HepG2 (cell line): ENCODE data around the gene C1QTNF5. TPM values are rescaled to one million over a fixed set of nuclear protein-coding genes. Genes with fewer than 3 reads are reported as not detected.

Source experiments
- ARID3A ChIP-seq: IDR thresholded peaks from 2 replicates; pipeline ENCODE4 v1.6.1; 2012; ENCODE audit warnings: low read depth, low read length, improper control_type of control experiment
- ATF7 ChIP-seq, 2 experiments: fragments of 450-650 bp in 1 of 2; sonication (generic) in 1 of 2; formaldehyde crosslinking in 1 of 2; IDR thresholded peaks; 2 replicates each; pipeline versions ENCODE4 v1.4.0 to v1.6.1; 2016 to 2020; ENCODE audit warnings: antibody characterized with exemption in 1 of 2, mild to moderate bottlenecking in 1 of 2, missing genetic modification reagents in 1 of 2
- CEBPZ ChIP-seq: IDR thresholded peaks from 2 replicates; pipeline ENCODE4 v1.6.1; 2012; ENCODE audit warnings: low read length, improper control_type of control experiment
- DRAP1 ChIP-seq: IDR thresholded peaks from 2 replicates; pipeline ENCODE4 v1.6.1; 2016; ENCODE audit warnings: missing genetic modification reagents, missing compliant biosample characterization
- EHMT2 ChIP-seq: fragments of 200-600 bp; sonication (generic); IDR thresholded peaks from 2 replicates; pipeline ENCODE4 v1.7.0; 2017; ENCODE audit warnings: antibody characterized with exemption, low read depth, low read length, borderline replicate concordance
- ETV5 ChIP-seq: IDR thresholded peaks from 2 replicates; pipeline ENCODE4 v1.6.1; 2018; ENCODE audit warnings: missing biosample characterization, missing genetic modification reagents, inconsistent platforms, borderline replicate concordance
- HNRNPH1 ChIP-seq: fragments of 200-400 bp; formaldehyde crosslinking; optimal IDR thresholded peaks from 2 replicates; pipeline ENCODE3; 2017; ENCODE audit warnings: mild to moderate bottlenecking, low read depth, low read length
- MTERF4 ChIP-seq: sonication (generic); formaldehyde crosslinking; IDR thresholded peaks from 2 replicates; pipeline ENCODE4 v1.8.0; 2023; ENCODE audit warnings: mild to moderate bottlenecking, missing genetic modification reagents
- POLR2G ChIP-seq: fragments of 200-400 bp; formaldehyde crosslinking; IDR thresholded peaks from 2 replicates; pipeline ENCODE4 v1.6.1; 2018; ENCODE audit warnings: mild to moderate bottlenecking, low read depth, low read length, moderate library complexity
- SMAD3 ChIP-seq: sonication (generic); formaldehyde crosslinking; IDR thresholded peaks from 2 replicates; pipeline ENCODE4 v1.4.0; 2020; ENCODE audit warnings: missing genetic modification reagents
- SNAPC5 ChIP-seq: sonication (generic); formaldehyde crosslinking; IDR thresholded peaks from 2 replicates; pipeline ENCODE4 v1.8.1; 2023; ENCODE audit warnings: mild to moderate bottlenecking, missing genetic modification reagents, borderline replicate concordance
- SRSF9 ChIP-seq: fragments of 200-400 bp; formaldehyde crosslinking; IDR thresholded peaks from 2 replicates; pipeline ENCODE4 v1.6.1; 2018; ENCODE audit warnings: borderline replicate concordance, mild to moderate bottlenecking, low read depth, low read length; ENCODE audit not compliant: insufficient read depth, poor library complexity, severe bottlenecking
- ZBTB37 ChIP-seq: sonication (generic); formaldehyde crosslinking; IDR thresholded peaks from 2 replicates; pipeline ENCODE4 v1.4.0; 2020; ENCODE audit warnings: mild to moderate bottlenecking, missing genetic modification reagents
- ZFP36L1 ChIP-seq: sonication (generic); formaldehyde crosslinking; IDR thresholded peaks from 2 replicates; pipeline ENCODE4 v1.8.0; 2022; ENCODE audit warnings: mild to moderate bottlenecking, missing genetic modification reagents, moderate library complexity
- ZNF124 ChIP-seq: sonication (generic); formaldehyde crosslinking; IDR thresholded peaks from 2 replicates; pipeline ENCODE4 v1.4.0; 2020; ENCODE audit warnings: missing genetic modification reagents
- ZNF180 ChIP-seq: sonication (generic); formaldehyde crosslinking; IDR thresholded peaks from 2 replicates; pipeline ENCODE4 v1.4.0; 2020; ENCODE audit warnings: low read depth, missing genetic modification reagents, borderline replicate concordance
- ZNF430 ChIP-seq: sonication (generic); formaldehyde crosslinking; IDR thresholded peaks from 2 replicates; pipeline ENCODE4 v1.9.0; 2021; ENCODE audit warnings: mild to moderate bottlenecking, missing genetic modification reagents
- ZNF557 ChIP-seq: sonication (generic); formaldehyde crosslinking; IDR thresholded peaks from 2 replicates; pipeline ENCODE4 v1.4.0; 2020; ENCODE audit warnings: missing genetic modification reagents
- ZSCAN22 ChIP-seq: sonication (generic); formaldehyde crosslinking; IDR thresholded peaks from 2 replicates; pipeline ENCODE4 v1.4.0; 2020; ENCODE audit warnings: mild to moderate bottlenecking, missing genetic modification reagents
- ZZZ3 ChIP-seq: sonication (generic); formaldehyde crosslinking; IDR thresholded peaks from 2 replicates; pipeline ENCODE4 v1.4.0; 2020; ENCODE audit warnings: missing genetic modification reagents, mild to moderate bottlenecking, borderline replicate concordance
- polyA plus RNA-seq, 8 experiments: library from polyadenylated mRNA; depleted of rRNA in 3 of 8; stranded (reverse) in 7 of 8; unstranded in 1 of 8; fragments of >200 nt; fragmentation: Illumina TruSeq in 4 of 8; extraction: Trizol in 4 of 8; gene quantifications; 2 replicates each; pipeline versions ENCODE4 v1.2.1 to v1.2.3, GENCODE V29; 2011 to 2016; ENCODE audit warnings: low read depth in 4 of 8, missing spikeins in 1 of 8, mixed read lengths in 1 of 8; ENCODE audit not compliant: insufficient read depth in 1 of 8
- total RNA-seq, 5 experiments: library from RNA; depleted of rRNA; stranded (reverse); fragments of >200 nt; fragmentation: Illumina TruSeq; extraction: Trizol; gene quantifications; 2 replicates each; pipeline ENCODE4 v1.2.3, GENCODE V29; 2016; ENCODE audit warnings: low read depth in 1 of 5

C1QTNF5 gene
- total and polyA plus RNA-seq, 2 of the 13 experiments (the other 11 are each of a cell fraction or from before 2014, with no cell fraction given) = 0.86 to 1.2 TPM

- no peak for TF ChIP-seq EHMT2
- TF ChIP-seq ATF7 (IDR thresholded peaks at IDR 0.05) = no peak
- 0 out of 2 replicates have a peak, but pooled peaks have one; percentile 37 for TF ChIP-seq ATF7 (CRISPR knock-in tag; IDR thresholded peaks at IDR 0.05)
- 0 out of 2 replicates have a peak, but pooled peaks have one; percentile 48 for TF ChIP-seq ZSCAN22 (CRISPR knock-in tag)
- no peak for TF ChIP-seq ZFP36L1 (CRISPR knock-in tag)
- TF ChIP-seq MTERF4 (CRISPR knock-in tag) = no peak
- TF ChIP-seq ZZZ3 (CRISPR knock-in tag) = no peak
- TF ChIP-seq ZBTB37 = 0 out of 2 replicates have a peak, but pooled peaks have one; percentile 12
- TF ChIP-seq DRAP1 (CRISPR knock-in tag) = 0 out of 2 replicates have a peak, but pooled peaks have one; percentile 19
- no peak for TF ChIP-seq SNAPC5 (CRISPR knock-in tag)
- no peak for TF ChIP-seq SRSF9
- TF ChIP-seq POLR2G = peak; percentile 45; the same call in 1 of the 2 replicates
- TF ChIP-seq ZNF180 (CRISPR knock-in tag) = no peak
- TF ChIP-seq SMAD3 (CRISPR knock-in tag) = no peak
- TF ChIP-seq ZNF124 (CRISPR knock-in tag) = no peak
- no peak for TF ChIP-seq CEBPZ
- no peak for TF ChIP-seq HNRNPH1
- no peak for TF ChIP-seq ARID3A
- no peak; the same call in 1 of the 2 replicates for TF ChIP-seq ETV5 (CRISPR knock-in tag)
- no peak for TF ChIP-seq ZNF430 (CRISPR knock-in tag)
- no peak for TF ChIP-seq ZNF557
These were observed 22.2 kb downstream of the C1QTNF5 start (continued) for GRCh38 chr11:119318240-119319135.
